ENCODE data around the gene SRGAP2C.
"Not testable (repeated sequence)": the region's sequence is repeated elsewhere in the genome, so short reads cannot be mapped to it uniquely, and the experiment has no call there.

Gene SRGAP2C
- total RNA-seq = 9.2 to 9.7 reads per million in 2 donors

GRCh38 chr1:121184290-121185127 is at the start of gene SRGAP2C, which contains the start of gene FAM72B:
TSS of gene SRGAP2C (plus strand) at chr1:121184975. CDS start at chr1:121187447, 2,472 bp downstream.
TSS of gene FAM72B (minus strand) at chr1:121184340. CDS start at chr1:121183489, 851 bp downstream.
- DNase-seq = peak; percentile 79

GRCh38 chr1:121140393-121140792 is 44.4 kb upstream of the SRGAP2C start:
- DNase-seq = not testable (repeated sequence)

- DNase-seq = not testable (repeated sequence)
Measured at GRCh38 chr1:121148489-121149190, 36.1 kb upstream of the SRGAP2C start.

GRCh38 chr1:121151294-121151693 is 33.5 kb upstream of the SRGAP2C start:
- DNase-seq = not testable (repeated sequence)

GRCh38 chr1:121152788-121153187 is 32.0 kb upstream of the SRGAP2C start:
- not testable (repeated sequence) for DNase-seq

- DNase-seq = not testable (repeated sequence)
Measured at GRCh38 chr1:121154811-121155210, 30.0 kb upstream of the SRGAP2C start.

GRCh38 chr1:121155671-121156358 is 29.0 kb upstream of the SRGAP2C start:
- not testable (repeated sequence) for DNase-seq

- DNase-seq = not testable (repeated sequence)
Measured at GRCh38 chr1:121156958-121157603, 27.7 kb upstream of the SRGAP2C start.

GRCh38 chr1:121157609-121158008 is 27.2 kb upstream of the SRGAP2C start:
- not testable (repeated sequence) for DNase-seq

- DNase-seq = not testable (repeated sequence)
Measured at GRCh38 chr1:121160118-121160517, 24.7 kb upstream of the SRGAP2C start.

GRCh38 chr1:121161199-121161901 is 23.4 kb upstream of the SRGAP2C start:
- not testable (repeated sequence) for DNase-seq

GRCh38 chr1:121163850-121164757 is 20.7 kb upstream of the SRGAP2C start:
- not testable (repeated sequence) for DNase-seq

GRCh38 chr1:121165296-121165695 is 19.5 kb upstream of the SRGAP2C start:
- not testable (repeated sequence) for DNase-seq

GRCh38 chr1:121167225-121167738 is 17.5 kb upstream of the SRGAP2C start:
- DNase-seq = not testable (repeated sequence)

GRCh38 chr1:121168152-121168668 is 16.6 kb upstream of the SRGAP2C start:
- DNase-seq = not testable (repeated sequence)

GRCh38 chr1:121176649-121177048 is 8.1 kb upstream of the SRGAP2C start:
- not testable (repeated sequence) for DNase-seq

GRCh38 chr1:121178197-121178596 is 6.6 kb upstream of the SRGAP2C start:
- DNase-seq = not testable (repeated sequence)

- DNase-seq = not testable (repeated sequence)
Measured at GRCh38 chr1:121183867-121184266, 908 bp upstream of the SRGAP2C start.

- not testable (repeated sequence) for DNase-seq
Measured at GRCh38 chr1:121185140-121185708, 449 bp downstream of the SRGAP2C start.

GRCh38 chr1:121186191-121186590 is 1.4 kb downstream of the SRGAP2C start:
- DNase-seq = not testable (repeated sequence)
